ENCODE data around the gene PGM1. TPM values are rescaled to one million over a fixed set of nuclear protein-coding genes. Genes with fewer than 3 reads are reported as not detected.

PGM1 gene
- total and polyA plus RNA-seq, 2 of the 13 experiments (the other 11 are each of a cell fraction or from before 2014, with no cell fraction given): 51.6 to 105 TPM

DNA sequence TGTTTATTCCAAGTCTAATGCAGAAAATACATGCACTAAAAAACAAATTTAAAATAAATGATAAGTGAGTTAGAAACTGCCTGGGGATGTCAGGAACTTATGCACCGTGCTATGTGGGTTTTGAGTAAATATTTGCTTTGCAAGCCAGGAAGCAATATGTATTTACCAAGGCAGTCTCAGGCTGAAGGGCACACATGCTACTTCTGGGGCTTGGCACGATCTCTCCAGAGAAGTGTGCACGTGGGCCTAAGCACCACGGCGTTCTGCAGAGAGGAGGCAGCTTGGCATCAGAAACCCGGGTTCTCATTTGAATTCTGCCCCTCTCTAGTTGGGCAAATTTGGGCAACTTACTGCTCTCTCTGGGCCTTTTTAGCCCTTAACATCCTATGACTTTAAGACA lies 108.0 kb downstream of the PGM1 start (continued):
- TF ChIP-seq TBX2 (CRISPR knock-in tag; IDR thresholded peaks at IDR 0.05; ENCODE audit: borderline replicate concordance) (no peak), ZSCAN22 (CRISPR knock-in tag; IDR thresholded peaks at IDR 0.05) (no peak), ZNF777 (CRISPR knock-in tag; IDR thresholded peaks at IDR 0.05) (no peak), CEBPB (IDR thresholded peaks at IDR 0.05; ENCODE audit: borderline replicate concordance, low read depth, low read length) (no peak), RCOR2 (CRISPR knock-in tag; IDR thresholded peaks at IDR 0.05) (no peak), ZNF790 (CRISPR knock-in tag; IDR thresholded peaks at IDR 0.05; ENCODE audit: borderline replicate concordance) (no peak), ERF (CRISPR knock-in tag; IDR thresholded peaks at IDR 0.05) (no peak), ZNF224 (CRISPR knock-in tag; IDR thresholded peaks at IDR 0.05) (no peak), EED (CRISPR knock-in tag; IDR thresholded peaks at IDR 0.05) (no peak), NRL (CRISPR knock-in tag; IDR thresholded peaks at IDR 0.05; ENCODE audit: borderline replicate concordance) (no peak), ZNF883 (CRISPR knock-in tag; IDR thresholded peaks at IDR 0.05; ENCODE audit: not compliant biosample characterization) (no peak), ZNF33B (CRISPR knock-in tag; IDR thresholded peaks at IDR 0.05) (no peak), ZNF20 (CRISPR knock-in tag; IDR thresholded peaks at IDR 0.05) (no peak), HOXA9 (CRISPR knock-in tag; IDR thresholded peaks at IDR 0.05; ENCODE audit: borderline replicate concordance) (no peak), FOXA3 (CRISPR knock-in tag; IDR thresholded peaks at IDR 0.05) (peak; percentile 66), PHB2 (IDR thresholded peaks at IDR 0.05; ENCODE audit: partially characterized antibody) (no peak)
- TF ChIP-seq, protein P1, sequence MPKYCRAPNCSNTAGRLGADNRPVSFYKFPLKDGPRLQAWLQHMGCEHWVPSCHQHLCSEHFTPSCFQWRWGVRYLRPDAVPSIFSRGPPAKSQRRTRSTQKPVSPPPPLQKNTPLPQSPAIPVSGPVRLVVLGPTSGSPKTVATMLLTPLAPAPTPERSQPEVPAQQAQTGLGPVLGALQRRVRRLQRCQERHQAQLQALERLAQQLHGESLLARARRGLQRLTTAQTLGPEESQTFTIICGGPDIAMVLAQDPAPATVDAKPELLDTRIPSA (CRISPR knock-in tag; IDR thresholded peaks at IDR 0.05; ENCODE audit: borderline replicate concordance): no peak
- TF ChIP-seq, protein P2, sequence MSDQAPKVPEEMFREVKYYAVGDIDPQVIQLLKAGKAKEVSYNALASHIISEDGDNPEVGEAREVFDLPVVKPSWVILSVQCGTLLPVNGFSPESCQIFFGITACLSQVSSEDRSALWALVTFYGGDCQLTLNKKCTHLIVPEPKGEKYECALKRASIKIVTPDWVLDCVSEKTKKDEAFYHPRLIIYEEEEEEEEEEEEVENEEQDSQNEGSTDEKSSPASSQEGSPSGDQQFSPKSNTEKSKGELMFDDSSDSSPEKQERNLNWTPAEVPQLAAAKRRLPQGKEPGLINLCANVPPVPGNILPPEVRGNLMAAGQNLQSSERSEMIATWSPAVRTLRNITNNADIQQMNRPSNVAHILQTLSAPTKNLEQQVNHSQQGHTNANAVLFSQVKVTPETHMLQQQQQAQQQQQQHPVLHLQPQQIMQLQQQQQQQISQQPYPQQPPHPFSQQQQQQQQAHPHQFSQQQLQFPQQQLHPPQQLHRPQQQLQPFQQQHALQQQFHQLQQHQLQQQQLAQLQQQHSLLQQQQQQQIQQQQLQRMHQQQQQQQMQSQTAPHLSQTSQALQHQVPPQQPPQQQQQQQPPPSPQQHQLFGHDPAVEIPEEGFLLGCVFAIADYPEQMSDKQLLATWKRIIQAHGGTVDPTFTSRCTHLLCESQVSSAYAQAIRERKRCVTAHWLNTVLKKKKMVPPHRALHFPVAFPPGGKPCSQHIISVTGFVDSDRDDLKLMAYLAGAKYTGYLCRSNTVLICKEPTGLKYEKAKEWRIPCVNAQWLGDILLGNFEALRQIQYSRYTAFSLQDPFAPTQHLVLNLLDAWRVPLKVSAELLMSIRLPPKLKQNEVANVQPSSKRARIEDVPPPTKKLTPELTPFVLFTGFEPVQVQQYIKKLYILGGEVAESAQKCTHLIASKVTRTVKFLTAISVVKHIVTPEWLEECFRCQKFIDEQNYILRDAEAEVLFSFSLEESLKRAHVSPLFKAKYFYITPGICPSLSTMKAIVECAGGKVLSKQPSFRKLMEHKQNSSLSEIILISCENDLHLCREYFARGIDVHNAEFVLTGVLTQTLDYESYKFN (CRISPR knock-in tag; conservative IDR thresholded peaks at IDR 0.05): peak; percentile 69
- TF ChIP-seq, protein P3, sequence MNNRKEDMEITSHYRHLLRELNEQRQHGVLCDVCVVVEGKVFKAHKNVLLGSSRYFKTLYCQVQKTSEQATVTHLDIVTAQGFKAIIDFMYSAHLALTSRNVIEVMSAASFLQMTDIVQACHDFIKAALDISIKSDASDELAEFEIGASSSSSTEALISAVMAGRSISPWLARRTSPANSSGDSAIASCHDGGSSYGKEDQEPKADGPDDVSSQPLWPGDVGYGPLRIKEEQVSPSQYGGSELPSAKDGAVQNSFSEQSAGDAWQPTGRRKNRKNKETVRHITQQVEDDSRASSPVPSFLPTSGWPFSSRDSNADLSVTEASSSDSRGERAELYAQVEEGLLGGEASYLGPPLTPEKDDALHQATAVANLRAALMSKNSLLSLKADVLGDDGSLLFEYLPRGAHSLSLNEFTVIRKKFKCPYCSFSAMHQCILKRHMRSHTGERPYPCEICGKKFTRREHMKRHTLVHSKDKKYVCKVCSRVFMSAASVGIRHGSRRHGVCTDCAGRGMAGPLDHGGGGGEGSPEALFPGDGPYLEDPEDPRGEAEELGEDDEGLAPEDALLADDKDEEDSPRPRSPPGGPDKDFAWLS (CRISPR knock-in tag; IDR thresholded peaks at IDR 0.05; ENCODE audit: borderline replicate concordance): no peak
- TF ChIP-seq, protein P4, sequence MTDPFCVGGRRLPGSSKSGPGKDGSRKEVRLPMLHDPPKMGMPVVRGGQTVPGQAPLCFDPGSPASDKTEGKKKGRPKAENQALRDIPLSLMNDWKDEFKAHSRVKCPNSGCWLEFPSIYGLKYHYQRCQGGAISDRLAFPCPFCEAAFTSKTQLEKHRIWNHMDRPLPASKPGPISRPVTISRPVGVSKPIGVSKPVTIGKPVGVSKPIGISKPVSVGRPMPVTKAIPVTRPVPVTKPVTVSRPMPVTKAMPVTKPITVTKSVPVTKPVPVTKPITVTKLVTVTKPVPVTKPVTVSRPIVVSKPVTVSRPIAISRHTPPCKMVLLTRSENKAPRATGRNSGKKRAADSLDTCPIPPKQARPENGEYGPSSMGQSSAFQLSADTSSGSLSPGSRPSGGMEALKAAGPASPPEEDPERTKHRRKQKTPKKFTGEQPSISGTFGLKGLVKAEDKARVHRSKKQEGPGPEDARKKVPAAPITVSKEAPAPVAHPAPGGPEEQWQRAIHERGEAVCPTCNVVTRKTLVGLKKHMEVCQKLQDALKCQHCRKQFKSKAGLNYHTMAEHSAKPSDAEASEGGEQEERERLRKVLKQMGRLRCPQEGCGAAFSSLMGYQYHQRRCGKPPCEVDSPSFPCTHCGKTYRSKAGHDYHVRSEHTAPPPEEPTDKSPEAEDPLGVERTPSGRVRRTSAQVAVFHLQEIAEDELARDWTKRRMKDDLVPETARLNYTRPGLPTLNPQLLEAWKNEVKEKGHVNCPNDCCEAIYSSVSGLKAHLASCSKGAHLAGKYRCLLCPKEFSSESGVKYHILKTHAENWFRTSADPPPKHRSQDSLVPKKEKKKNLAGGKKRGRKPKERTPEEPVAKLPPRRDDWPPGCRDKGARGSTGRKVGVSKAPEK (CRISPR knock-in tag; IDR thresholded peaks at IDR 0.05; ENCODE audit: borderline replicate concordance): no peak

Measured in HepG2 (cell line).